HUES6 (cell line): Measurements from ENCODE around the gene MACROH2A2.

ENCODE experiments used
- H3K27ac ChIP-seq: 2 replicates; pipeline ENCODE4 v1.7.0; 2013; ENCODE audit warnings: low read depth, mild to moderate bottlenecking, low read length, inconsistent platforms
- H3K27me3 ChIP-seq: 2 replicates; pipeline ENCODE4 v1.6.1; 2013; ENCODE audit warnings: low read length; ENCODE audit not compliant: control insufficient read depth, insufficient read depth
- H3K36me3 ChIP-seq: 2 replicates; pipeline ENCODE4 v1.6.1; 2013; ENCODE audit warnings: low read length; ENCODE audit not compliant: control insufficient read depth, insufficient read depth
- H3K4me1 ChIP-seq: 2 replicates; pipeline ENCODE4 v1.6.1; 2013; ENCODE audit warnings: low read length; ENCODE audit not compliant: control insufficient read depth, insufficient read depth
- H3K4me3 ChIP-seq: 2 replicates; pipeline ENCODE4 v1.5.1; 2013; ENCODE audit warnings: low read depth, low read length
- H3K9ac ChIP-seq: one replicate; pipeline ENCODE4 v1.6.1; 2013; ENCODE audit warnings: mild to moderate bottlenecking, low read length
- H3K9me3 ChIP-seq: 2 replicates; pipeline ENCODE4 v1.6.1; 2013; ENCODE audit warnings: low read depth, low read length; ENCODE audit not compliant: control insufficient read depth, insufficient read depth

MACROH2A2 gene

DNA sequence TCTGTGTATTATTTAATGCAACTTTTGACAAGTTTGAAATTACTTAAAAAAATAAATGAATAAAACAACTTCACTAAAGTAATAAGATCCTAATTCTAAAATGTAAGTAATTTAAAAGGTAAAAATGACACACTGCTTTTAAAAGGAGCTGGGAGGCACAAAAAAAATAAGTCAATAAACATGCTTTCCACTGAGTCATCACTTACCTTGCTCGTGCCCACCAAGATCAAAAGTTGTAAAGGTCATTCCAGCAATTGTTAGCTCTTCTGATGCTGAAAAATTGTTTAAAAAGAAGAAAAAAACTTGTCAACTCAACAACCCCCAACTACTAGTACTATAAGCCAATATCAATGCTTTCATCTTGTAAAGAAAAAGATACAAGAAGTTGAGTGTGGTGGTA, 108.2 kb downstream of the MACROH2A2 start:
- H3K27me3 ChIP-seq, result no peaks in the 10 kb centered on the region
- H3K9me3 ChIP-seq, result no peaks in the 10 kb centered on the region
- no peak overlapping the region for H3K4me3 ChIP-seq
- no peak overlapping the region for H3K27ac ChIP-seq
- no peak overlapping the region for H3K9ac ChIP-seq
- peaks cover 6% of the 10 kb centered on the region for H3K4me1 ChIP-seq
- peaks cover 69% of the 10 kb centered on the region for H3K36me3 ChIP-seq
